Activated B cell treated with CpG ODN at 0.5 μM for 24 hours (primary cell): Measurements from ENCODE around the gene ISOC2. TPM values are rescaled to one million over a fixed set of nuclear protein-coding genes. Genes with fewer than 3 reads are reported as not detected.
A peak's percentile ranks its signal among the peaks of the same experiment; 100 is the strongest.
"Not testable (repeated sequence)": the region's sequence is repeated elsewhere in the genome, so short reads cannot be mapped to it uniquely, and the experiment has no call there.

Experiments used
- ATAC-seq: fragments of 200-7000 bp; cut with Tn5 transposase; one replicate; pipeline ENCODE4 v1.10.0; 2021; ENCODE audit warnings: low read depth, mild to moderate bottlenecking, moderate library complexity
- CTCF ChIA-PET: fragments of 350-600 bp; sonication (Branson Sonifier 250); formaldehyde crosslinking; loops from one replicate; lab custom pipeline; 2021; ENCODE audit warnings: antibody characterized with exemption; lab: Charles Lee
- POLR2A ChIA-PET: fragments of 350-600 bp; sonication (Branson Sonifier 250); formaldehyde crosslinking; loops from one replicate; lab custom pipeline; 2021; ENCODE audit warnings: antibody characterized with exemption; lab: Charles Lee
- DNase-seq: peaks from one replicate; pipeline ENCODE4 v3.0.0; 2022
- H3K27ac Mint-ChIP-seq: one replicate; pipeline ENCODE4 v1.8.0; 2020; ENCODE audit warnings: mixed read lengths
- H3K27me3 Mint-ChIP-seq: one replicate; pipeline ENCODE4 v1.8.0; 2021; ENCODE audit warnings: mixed read lengths
- H3K36me3 Mint-ChIP-seq: one replicate; pipeline ENCODE4 v1.8.0; 2021; ENCODE audit warnings: low read depth, mixed read lengths
- H3K4me1 Mint-ChIP-seq: one replicate; pipeline ENCODE4 v1.8.0; 2021; ENCODE audit warnings: mixed read lengths
- H3K4me3 Mint-ChIP-seq: one replicate; pipeline ENCODE4 v1.8.0; 2020; ENCODE audit warnings: mild to moderate bottlenecking, mixed read lengths
- H3K9me3 Mint-ChIP-seq: one replicate; pipeline ENCODE4 v1.8.0; 2020; ENCODE audit warnings: mixed read lengths
- CTCF ChIP-seq: fragments of 200-600 bp; IDR thresholded peaks from one replicate; pipeline ENCODE4 v1.8.0; 2022; ENCODE audit warnings: antibody characterized with exemption, mild to moderate bottlenecking
- intact Hi-C: fragments of 100-400 bp; cut with micrococcal nuclease; formaldehyde crosslinking; loops from one replicate; pipeline ENCODE4 v1.15.1; 2024
- total RNA-seq: library from RNA; stranded (reverse); gene quantifications from 2 replicates; pipeline ENCODE4 v1.2.3, GENCODE V29; 2022

The ISOC2 gene
- total RNA-seq, 1 donor from 2014 or later, result 29.0 TPM

GRCh38 chr19:55419103-55419502 is 42.3 kb downstream of the ISOC2 start:
- ChIA-PET CTCF (interaction anchor here (1.3 to 3.7 kb wide), 2 partner anchors 165 to 279 kb away, joined by 4 to 37 read pairs; no protein-coding TSS in a partner anchor), POLR2A (interaction anchor here (0.9 kb wide), 1 partner anchor 11 kb away, joined by 3 read pairs; the partner anchor contains the start of gene UBE2S)
- ATAC-seq (no peak), DNase-seq (no peak)
- intact Hi-C loops, result loop anchor here (1.0 to 5.0 kb wide), 3 partner anchors 119 to 332 kb away; no protein-coding TSS in a partner anchor
- no peak for TF ChIP-seq CTCF
- no peaks in the 10 kb centered on the region for H3K9me3 Mint-ChIP-seq
- no peak overlapping the region for H3K27ac Mint-ChIP-seq
- peaks cover 3% of the 10 kb centered on the region for H3K4me1 Mint-ChIP-seq
- H3K4me3 Mint-ChIP-seq, result no peak overlapping the region
- H3K36me3 Mint-ChIP-seq, result no peaks in the 10 kb centered on the region
- peaks cover 26% of the 10 kb centered on the region for H3K27me3 Mint-ChIP-seq

GRCh38 chr19:55418185-55418584 is 43.3 kb downstream of the ISOC2 start:
- Mint-ChIP-seq H3K4me3 (no peak overlapping the region), H3K27me3 (peaks cover 23% of the 10 kb centered on the region), H3K36me3 (no peaks in the 10 kb centered on the region), H3K4me1 (peaks cover 3% of the 10 kb centered on the region), H3K27ac (no peak overlapping the region), H3K9me3 (no peaks in the 10 kb centered on the region)
- ATAC-seq (peak; percentile 62), DNase-seq (no peak)
- ChIA-PET CTCF (interaction anchor here (0.9 to 3.7 kb wide), 3 partner anchors 34 to 278 kb away, joined by 3 to 37 read pairs (median 4); partner anchors contain the start of gene TMEM238), POLR2A (interaction anchor here (0.6 to 0.9 kb wide), 2 partner anchors 9 to 136 kb away, joined by 3 to 4 read pairs; no protein-coding TSS in a partner anchor)
- intact Hi-C loops, result loop anchor here (1.0 to 5.0 kb wide), 4 partner anchors 126 to 331 kb away; no protein-coding TSS in a partner anchor
- no peak for TF ChIP-seq CTCF

DNA sequence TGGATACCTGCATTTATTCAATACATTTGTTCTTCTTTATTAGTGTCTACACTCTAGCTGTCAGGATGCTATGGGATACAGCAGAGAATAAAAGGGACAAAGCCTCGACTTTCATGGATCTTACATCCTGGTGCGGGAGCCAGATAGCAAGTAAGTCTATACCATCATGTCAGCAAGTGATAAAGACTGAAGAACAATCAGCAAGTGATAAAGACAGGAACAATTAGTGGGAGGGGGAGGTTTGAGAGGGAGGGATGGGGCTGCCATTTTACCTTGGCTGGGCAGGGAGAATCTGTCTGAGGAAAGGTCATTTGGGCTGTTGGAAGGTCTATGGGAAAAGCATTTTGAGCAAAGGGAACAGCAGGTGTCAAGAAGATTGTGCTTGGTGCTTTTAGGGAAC is 51.3 kb downstream of the ISOC2 start:
- Mint-ChIP-seq H3K4me3 (no peak overlapping the region), H3K27me3 (peaks cover 4% of the 10 kb centered on the region), H3K9me3 (peaks cover 5% of the 10 kb centered on the region), H3K36me3 (peaks cover 21% of the 10 kb centered on the region), H3K4me1 (peaks cover 24% of the 10 kb centered on the region), H3K27ac (no peak overlapping the region)
- TF ChIP-seq CTCF, result no peak
- ATAC-seq (no peak), DNase-seq (no peak)
- ChIA-PET POLR2A (interaction anchor here (1.4 kb wide), 1 partner anchor 66 kb away, joined by 4 read pairs; the partner anchor contains the start of gene ZNF628), CTCF (interaction anchor here (1.3 kb wide), 1 partner anchor 269 kb away, joined by 3 read pairs; no protein-coding TSS in a partner anchor)
- intact Hi-C loops, result no loop called here

DNA sequence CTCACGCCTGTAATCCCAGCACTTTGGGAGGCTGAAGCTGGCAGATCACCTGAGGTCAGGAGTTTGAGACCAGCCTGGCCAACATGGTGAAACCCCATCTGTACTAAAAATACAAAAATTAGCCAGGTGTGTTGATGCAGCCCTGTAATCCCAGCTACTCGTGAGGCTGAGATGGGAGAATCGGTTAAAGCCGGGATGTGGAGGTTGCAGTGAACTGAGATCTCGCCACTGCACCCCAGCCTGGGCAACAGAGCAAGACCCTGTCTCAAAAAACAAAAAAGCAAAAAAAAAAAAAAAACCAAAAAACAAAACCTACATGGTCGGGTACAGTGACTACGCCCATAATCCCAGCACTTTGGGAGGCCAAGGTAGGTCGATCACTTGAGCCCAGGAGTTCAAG is 52.3 kb downstream of the ISOC2 start:
- ChIA-PET CTCF (interaction anchor here (1.3 kb wide), 1 partner anchor 268 kb away, joined by 3 read pairs; no protein-coding TSS in a partner anchor), POLR2A (interaction anchor here (0.6 to 1.4 kb wide), 8 partner anchors 9 to 394 kb away, joined by 3 to 7 read pairs (median 3); partner anchors contain the start of genes PPP6R1, RPL28 and ZNF628)
- Mint-ChIP-seq H3K36me3 (peaks cover 22% of the 10 kb centered on the region), H3K4me1 (peaks cover 24% of the 10 kb centered on the region), H3K27ac (peak overlapping the region; percentile 98), H3K4me3 (peak overlapping the region; percentile 35)
- ATAC-seq, H3K9me3 Mint-ChIP-seq, H3K27me3 Mint-ChIP-seq, DNase-seq: not testable (repeated sequence)
- intact Hi-C loops, result loop anchor here (5.0 kb wide), 2 partner anchors 198 to 1292 kb away; partner anchors contain the start of genes PRPF31, TFPT and ZNF865

GRCh38 chr19:55408533-55408872 is 52.9 kb downstream of the ISOC2 start:
- Mint-ChIP-seq H3K4me3 (peak overlapping the region; percentile 91), H3K27me3 (no peaks in the 10 kb centered on the region), H3K36me3 (peaks cover 28% of the 10 kb centered on the region), H3K4me1 (peaks cover 24% of the 10 kb centered on the region), H3K27ac (peak overlapping the region; percentile 98), H3K9me3 (peaks cover 5% of the 10 kb centered on the region)
- ChIA-PET POLR2A (interaction anchor here (0.7 to 2.0 kb wide), 7 partner anchors 9 to 239 kb away, joined by 3 to 7 read pairs (median 3); partner anchors contain the start of genes CCDC106, PPP6R1 and RPL28), CTCF (interaction anchor here (1.9 kb wide), 1 partner anchor 267 kb away, joined by 4 read pairs; no protein-coding TSS in a partner anchor)
- intact Hi-C loops, result loop anchor here (1.0 to 5.0 kb wide), 8 partner anchors 23 to 1291 kb away; partner anchors contain the start of genes ISOC2, KMT5C, PPP1R12C and PPP6R1
- no peak for TF ChIP-seq CTCF
- no peak for ATAC-seq
- no peak for DNase-seq
